ENCODE results near the gene DDIAS.

DNA sequence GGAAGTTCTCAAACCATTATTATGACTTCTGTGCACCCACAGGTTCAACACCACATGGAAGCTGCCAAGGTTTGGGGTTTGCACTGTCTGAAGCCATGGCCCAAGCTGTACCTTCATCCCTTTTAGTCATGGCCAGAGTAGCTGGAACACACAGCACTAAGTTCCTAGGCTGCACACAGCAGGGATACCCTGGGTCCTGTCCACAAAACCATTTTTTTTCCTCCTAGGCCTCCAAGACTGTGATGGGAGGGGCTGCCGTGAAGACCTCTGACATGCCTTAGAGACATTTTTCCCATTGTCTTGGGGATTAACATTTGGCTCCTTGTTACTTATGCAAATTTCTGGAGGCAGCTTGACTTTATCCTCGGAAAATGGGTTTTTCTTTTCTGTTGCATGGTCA is 42.7 kb downstream of the DDIAS start:
- TF ChIP-seq, protein P1, sequence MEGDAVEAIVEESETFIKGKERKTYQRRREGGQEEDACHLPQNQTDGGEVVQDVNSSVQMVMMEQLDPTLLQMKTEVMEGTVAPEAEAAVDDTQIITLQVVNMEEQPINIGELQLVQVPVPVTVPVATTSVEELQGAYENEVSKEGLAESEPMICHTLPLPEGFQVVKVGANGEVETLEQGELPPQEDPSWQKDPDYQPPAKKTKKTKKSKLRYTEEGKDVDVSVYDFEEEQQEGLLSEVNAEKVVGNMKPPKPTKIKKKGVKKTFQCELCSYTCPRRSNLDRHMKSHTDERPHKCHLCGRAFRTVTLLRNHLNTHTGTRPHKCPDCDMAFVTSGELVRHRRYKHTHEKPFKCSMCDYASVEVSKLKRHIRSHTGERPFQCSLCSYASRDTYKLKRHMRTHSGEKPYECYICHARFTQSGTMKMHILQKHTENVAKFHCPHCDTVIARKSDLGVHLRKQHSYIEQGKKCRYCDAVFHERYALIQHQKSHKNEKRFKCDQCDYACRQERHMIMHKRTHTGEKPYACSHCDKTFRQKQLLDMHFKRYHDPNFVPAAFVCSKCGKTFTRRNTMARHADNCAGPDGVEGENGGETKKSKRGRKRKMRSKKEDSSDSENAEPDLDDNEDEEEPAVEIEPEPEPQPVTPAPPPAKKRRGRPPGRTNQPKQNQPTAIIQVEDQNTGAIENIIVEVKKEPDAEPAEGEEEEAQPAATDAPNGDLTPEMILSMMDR (IDR thresholded peaks at IDR 0.05) = no peak
- TF ChIP-seq POLR2A (IDR thresholded peaks at IDR 0.05) = no peak
